Peyer's patch (tissue), 4 donors: ENCODE results near the gene ULK3.

Experiments
- POLR2A ChIP-seq, 2 donors: fragments of 450-650 bp; IDR thresholded peaks; one replicate each; pipeline ENCODE4 v1.5.1; 2017; ENCODE audit warnings: antibody characterized with exemption in 2 of 2, mild to moderate bottlenecking in 2 of 2, moderate library complexity in 2 of 2
- TF ChIP-seq, protein P1 (sequence below), 6 experiments: fragments of 450-650 bp in 4 of 6; fragments of 200-600 bp in 2 of 6; sonication (generic) in 1 of 6; IDR thresholded peaks; one replicate each; pipeline ENCODE4 v1.5.1; 2017 to 2019; ENCODE audit warnings: antibody characterized with exemption in 6 of 6, mild to moderate bottlenecking in 3 of 6, moderate library complexity in 1 of 6

- TF ChIP-seq, protein P1, sequence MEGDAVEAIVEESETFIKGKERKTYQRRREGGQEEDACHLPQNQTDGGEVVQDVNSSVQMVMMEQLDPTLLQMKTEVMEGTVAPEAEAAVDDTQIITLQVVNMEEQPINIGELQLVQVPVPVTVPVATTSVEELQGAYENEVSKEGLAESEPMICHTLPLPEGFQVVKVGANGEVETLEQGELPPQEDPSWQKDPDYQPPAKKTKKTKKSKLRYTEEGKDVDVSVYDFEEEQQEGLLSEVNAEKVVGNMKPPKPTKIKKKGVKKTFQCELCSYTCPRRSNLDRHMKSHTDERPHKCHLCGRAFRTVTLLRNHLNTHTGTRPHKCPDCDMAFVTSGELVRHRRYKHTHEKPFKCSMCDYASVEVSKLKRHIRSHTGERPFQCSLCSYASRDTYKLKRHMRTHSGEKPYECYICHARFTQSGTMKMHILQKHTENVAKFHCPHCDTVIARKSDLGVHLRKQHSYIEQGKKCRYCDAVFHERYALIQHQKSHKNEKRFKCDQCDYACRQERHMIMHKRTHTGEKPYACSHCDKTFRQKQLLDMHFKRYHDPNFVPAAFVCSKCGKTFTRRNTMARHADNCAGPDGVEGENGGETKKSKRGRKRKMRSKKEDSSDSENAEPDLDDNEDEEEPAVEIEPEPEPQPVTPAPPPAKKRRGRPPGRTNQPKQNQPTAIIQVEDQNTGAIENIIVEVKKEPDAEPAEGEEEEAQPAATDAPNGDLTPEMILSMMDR (IDR thresholded peaks at IDR 0.05), result no peak
- peak in 1 of 2 donors; percentile 39 for TF ChIP-seq POLR2A (IDR thresholded peaks at IDR 0.05)
Measured at GRCh38 chr15:74891469-74891868, 48.5 kb upstream of the ULK3 start.
